Activated CD8-positive, alpha-beta memory T cell treated with anti-CD3 and anti-CD28 coated beads, Interleukin-2, amount 50 U/mL, for 4 hours (primary cell): ENCODE data around the gene DAAM1.
A peak's percentile ranks its signal among the peaks of the same experiment; 100 is the strongest.

Experiments used
- DNase-seq: peaks from one replicate; pipeline ENCODE4 v3.0.0-alpha.2; 2020

Gene DAAM1

DNA sequence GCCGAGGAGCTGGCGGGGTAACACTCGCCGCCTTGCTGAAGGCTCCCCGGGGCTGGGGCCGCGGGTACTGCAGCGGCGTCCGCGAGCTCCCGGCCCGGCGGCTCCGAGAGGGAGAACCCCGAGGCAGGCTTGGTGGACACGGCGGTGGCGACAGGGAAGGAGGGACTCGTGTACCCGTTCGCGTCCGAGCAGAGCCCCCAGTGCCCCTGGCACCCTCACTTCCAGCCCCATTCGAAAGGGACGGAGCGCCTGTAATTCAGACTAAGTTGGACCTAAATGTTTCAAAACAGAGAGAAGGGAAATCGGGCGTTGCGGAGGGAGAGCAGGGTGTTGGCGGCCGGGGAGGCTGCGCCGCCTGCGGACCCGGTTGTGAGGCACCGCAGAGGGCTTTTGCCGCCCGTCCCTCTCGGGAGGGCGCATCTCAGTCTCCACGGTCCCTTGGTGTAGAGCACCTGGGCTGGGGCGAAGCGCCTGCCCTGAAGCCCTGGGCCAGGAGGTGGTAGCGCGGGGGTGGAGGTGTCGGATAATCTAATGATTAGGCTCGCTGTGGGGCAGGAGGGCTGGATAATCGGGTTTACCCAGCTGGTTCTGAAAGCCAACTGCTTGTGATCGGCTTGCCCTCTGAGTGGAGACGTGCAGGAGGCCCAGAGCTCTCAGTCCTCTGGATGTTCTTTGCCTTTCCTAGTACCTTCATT, 771 bp downstream of the DAAM1 start:
- DNase-seq, result peak; percentile 38

- peak; percentile 57 for DNase-seq
Measured at GRCh38 chr14:59189786-59190368, 1.4 kb downstream of the DAAM1 start.

GRCh38 chr14:59190372-59190771, 1.9 kb downstream of the DAAM1 start:
- no peak for DNase-seq

DNA sequence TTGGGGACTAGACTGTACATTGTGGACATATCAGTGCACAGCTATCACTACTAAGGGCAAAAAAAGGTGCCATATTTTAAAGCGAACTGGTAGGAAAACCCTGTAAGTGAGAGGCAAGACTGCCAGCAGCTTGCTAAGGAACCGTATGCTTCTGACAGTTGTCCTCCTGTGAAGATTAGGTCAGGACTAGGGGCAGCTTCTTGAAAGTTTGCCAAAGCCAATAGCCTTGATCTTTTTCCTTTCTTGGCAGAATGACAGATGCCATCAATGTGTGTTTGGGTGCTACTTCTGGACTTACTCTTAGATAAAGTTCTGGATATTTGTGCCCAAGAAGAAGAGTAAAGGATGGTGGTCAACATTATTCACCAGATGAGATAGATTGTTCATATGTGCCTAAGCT, 7.4 kb downstream of the DAAM1 start:
- DNase-seq, result no peak

GRCh38 chr14:59197695-59198262, 9.3 kb downstream of the DAAM1 start:
- DNase-seq, result no peak

- no peak for DNase-seq
Measured at GRCh38 chr14:59199205-59199604, 10.7 kb downstream of the DAAM1 start.

DNA sequence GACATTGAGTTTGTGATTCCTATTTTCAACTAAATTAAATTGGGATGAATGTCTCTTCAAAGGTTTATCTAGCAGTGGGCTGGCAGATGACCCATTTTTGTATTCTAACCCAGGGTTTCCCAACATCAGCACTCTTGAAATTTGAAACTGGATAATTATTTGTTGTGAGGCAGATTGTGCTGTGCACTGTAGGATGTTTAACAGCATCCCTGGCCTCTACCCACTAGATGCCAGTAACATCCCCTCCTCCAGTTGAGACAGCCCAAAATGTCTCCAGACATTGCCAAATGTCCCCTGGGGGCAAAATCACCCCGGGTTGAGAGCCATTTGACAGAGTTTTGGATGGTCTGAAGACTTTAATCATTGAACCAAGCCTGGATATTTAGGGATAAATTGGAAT, 11.1 kb downstream of the DAAM1 start:
- no peak for DNase-seq

- no peak for DNase-seq
Measured at GRCh38 chr14:59200195-59200594, 11.7 kb downstream of the DAAM1 start.

DNA sequence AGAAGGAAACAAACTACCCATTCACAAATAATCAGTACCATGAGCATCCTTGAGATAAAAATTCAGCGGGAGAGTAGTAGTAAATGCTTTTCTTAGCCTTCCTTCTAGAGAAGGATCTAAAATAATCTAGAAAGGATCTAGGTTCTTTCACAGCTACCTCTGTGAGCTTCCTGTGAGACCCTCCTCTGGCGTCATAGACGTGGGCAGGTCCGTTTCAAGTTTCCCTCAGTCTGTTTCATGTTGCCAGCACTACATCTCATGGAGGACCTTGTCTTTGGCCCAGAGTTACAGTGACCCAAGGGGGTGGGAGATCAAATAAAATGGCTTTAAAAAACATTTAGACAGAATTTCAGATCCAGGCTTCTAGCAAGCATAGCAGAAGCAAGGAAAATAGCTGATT, 13.6 kb downstream of the DAAM1 start:
- no peak for DNase-seq

- DNase-seq, result no peak
Measured at GRCh38 chr14:59204305-59204704, 15.8 kb downstream of the DAAM1 start.

DNA sequence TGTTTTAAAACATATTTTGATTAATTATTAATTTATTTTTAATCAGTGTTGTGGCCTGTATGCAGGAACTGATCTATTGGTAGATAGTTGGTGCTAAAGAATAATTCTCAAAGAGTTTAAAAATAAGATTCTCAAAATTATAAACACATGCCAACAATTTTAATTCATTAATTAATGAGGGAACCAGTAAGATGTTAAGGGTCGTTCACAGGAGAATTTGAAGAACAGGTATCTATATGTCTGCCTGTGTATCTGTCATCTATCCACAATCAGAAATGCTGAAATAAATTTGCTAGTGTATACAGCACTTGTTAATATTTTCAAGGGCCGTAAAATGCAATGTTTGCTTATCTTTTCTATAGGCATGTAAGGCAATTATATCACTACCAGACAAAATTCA, 18.4 kb downstream of the DAAM1 start:
- no peak for DNase-seq

GRCh38 chr14:59207506-59207933, 19.1 kb downstream of the DAAM1 start:
- no peak for DNase-seq

DNA sequence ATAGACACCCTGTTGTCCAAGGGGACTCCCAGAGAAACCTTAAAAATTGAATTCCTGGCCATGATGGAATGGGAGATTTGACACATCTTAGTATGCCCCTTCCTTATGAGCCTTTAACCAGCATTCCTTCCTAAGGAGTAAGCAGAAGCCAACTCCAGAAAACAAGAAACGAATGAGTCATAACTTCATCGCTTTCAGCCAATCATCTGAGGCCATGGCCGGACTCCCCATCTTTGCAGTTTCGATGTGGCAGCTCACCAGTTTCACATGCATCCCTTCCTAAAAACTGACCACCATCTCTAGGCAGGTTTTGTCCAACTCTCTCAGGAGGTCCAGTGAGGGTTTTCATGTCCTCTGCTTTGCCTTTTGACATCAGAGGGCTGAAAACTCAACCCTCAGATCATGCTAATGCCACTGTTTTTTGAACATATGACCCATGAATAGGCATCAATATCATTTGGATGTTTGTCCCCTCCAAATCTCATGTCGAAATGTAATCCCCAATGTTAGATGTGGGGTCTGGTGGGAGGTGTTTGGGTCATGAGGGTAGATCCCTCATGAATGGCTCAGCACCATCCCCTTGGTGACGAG, 19.9 kb downstream of the DAAM1 start:
- no peak for DNase-seq

DNA sequence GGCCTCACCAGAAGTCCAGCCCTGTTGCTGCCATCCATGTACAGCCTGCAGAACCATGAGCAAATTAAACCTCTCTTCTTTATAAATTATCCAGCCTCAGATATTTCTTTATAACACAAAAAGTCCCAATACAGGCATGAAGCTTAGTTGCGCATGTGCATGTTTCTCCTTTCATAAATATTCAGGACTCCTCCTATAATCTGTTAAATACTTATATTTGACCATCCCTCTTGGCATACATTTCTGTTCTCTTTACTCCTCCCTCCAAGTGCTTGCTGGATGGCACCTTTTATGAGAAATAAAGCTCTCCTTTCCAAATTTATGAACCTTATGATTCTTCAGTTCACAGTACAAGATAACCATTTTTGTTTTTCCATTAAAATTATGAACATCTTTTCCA, 20.5 kb downstream of the DAAM1 start:
- DNase-seq, result no peak

- no peak for DNase-seq
Measured at GRCh38 chr14:59210621-59211020, 22.2 kb downstream of the DAAM1 start.

- DNase-seq, result no peak
Measured at GRCh38 chr14:59213368-59214315, 25.2 kb downstream of the DAAM1 start.

DNA sequence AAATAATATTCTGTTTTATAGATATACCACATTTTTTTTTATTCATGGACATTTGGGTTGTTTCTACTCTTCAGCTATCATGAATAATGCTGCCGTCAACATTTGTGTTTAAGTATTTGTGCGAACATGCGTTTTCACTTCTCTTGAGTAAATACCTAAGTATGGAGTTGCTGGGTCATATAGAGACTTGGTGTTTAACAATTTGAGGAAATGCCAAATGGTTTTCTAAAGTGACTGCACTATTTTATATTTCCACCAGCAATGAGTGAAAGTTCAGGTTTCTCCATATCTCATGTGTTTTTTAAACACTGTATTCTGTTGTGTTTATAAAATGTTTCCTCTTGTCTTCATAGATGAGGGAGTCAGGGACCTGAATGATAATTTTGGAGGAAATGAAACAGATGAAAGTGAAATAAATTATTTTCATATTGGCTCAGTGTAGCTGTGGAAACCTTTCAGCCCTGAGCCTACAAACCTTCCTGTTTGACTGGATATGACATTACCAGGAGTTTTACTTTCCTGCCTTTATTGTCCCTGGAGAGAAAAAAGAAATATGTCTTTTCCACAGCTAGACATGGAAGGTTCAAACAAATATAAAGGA, 26.3 kb downstream of the DAAM1 start:
- DNase-seq, result no peak

DNA sequence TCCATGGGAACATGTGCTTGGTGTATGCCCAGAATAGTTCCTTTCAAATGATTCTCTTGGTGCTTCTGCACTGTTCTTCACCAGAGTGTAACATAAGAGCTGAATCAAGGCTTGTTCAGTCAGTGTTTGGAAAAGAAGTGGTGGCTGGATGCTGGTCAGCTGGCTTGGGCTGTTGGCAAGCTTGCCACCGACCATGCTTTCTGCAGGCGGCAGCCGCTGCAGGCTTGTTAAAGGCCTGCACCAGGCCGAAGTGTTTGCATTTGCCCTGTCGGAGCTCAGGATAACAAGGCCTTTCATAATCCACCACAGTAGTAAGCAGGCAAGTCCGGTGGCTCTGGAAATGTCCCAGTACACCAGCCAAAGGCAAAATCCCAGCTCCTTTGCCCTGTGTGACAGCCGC, 26.9 kb downstream of the DAAM1 start:
- no peak for DNase-seq

DNA sequence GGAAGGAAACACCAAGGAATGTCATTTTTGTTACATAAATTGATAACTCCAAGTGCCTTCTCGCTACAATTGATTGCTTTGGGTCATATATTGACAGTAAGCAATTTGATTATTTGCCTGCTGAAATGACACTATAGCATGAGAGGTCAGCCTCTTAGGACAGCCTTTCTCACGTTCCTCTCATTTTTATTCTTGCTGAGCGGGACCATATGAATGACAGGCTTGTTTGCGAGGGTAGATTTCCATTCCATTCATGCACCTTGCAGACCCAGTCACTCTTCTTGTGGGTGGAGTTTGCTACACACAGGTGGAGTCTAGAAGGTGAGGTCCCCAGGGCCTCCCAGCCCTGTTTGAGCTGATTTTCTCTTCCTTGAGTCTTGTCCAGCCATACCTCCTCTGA, 27.3 kb downstream of the DAAM1 start:
- no peak for DNase-seq

DNA sequence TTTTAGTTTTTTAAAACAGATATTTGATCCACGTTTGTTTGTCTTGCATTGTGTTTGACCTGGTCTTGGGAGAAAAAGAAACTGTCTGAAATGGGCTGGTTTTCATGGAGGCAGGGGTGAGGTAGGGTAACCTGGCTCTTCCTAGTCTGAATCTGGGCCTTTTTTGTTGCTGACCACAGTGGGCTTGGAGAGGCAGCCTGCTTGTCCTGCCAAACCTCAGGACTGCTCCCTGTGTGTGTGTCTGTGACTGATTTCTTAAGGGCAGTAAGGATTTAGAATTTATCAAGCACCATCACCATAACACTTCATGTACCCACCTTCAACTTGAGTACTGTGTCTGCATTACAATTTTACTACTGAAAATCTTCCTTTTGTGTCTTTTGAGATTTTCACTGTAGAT, 28.5 kb downstream of the DAAM1 start:
- no peak for DNase-seq

DNA sequence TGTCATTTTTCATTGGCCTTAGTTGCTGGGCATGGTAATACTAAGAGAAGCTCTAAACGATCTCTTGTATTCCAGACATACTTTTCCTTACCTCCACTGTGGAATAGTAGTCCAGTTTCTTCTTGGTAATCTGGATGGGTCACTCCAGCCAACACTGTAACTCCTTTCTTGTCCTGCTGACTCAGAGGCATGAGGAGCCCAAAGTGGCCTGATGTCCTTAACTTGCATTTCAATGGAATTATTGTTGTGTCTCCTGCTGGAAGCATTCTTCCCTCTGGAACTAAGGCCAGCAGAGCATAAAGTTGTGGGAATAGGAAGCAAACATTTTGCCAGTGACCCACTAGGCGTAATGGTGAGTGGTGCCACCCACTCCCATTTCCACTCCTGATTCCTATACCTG, 33.1 kb downstream of the DAAM1 start:
- no peak for DNase-seq

DNA sequence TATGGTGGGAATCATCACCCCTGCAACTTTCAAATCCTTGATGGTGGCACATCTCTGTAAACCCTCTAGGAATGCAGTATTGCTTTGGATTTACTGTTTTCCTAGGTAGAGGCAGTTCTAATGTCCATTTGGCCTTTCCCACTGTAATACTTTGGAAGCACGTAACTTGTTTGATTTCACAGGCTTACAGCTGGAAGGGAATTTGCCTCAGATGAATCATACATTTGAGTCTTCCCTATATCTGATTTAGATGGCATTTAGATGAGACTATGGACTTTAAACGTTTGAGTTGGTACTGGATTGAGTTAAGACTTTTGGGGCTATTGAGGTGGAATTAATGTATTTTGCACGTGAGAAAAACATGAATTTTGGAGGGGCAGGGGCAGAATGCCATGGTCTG, 35.9 kb downstream of the DAAM1 start:
- DNase-seq, result no peak

- no peak for DNase-seq
Measured at GRCh38 chr14:59225281-59225680, 36.8 kb downstream of the DAAM1 start.
